ENCODE data around the gene ITGA3.

GRCh38 chr17:50109207-50109606 is 53.3 kb downstream of the ITGA3 start:
- no peak for TF ChIP-seq POLR2A (IDR thresholded peaks at IDR 0.05)
- TF ChIP-seq CTCF (IDR thresholded peaks at IDR 0.05), result no peak

Data from thyroid gland (tissue), 4 donors.